ENCODE measurements around the gene TBCD. TPM values are rescaled to one million over a fixed set of nuclear protein-coding genes. Genes with fewer than 3 reads are reported as not detected.
A peak's percentile ranks its signal among the peaks of the same experiment; 100 is the strongest.

Gene TBCD
- total and polyA plus RNA-seq, 2 donors = 140 to 292 TPM

- H3K4me1 ChIP-seq (ENCODE audit: control insufficient read depth in 2 of 2, insufficient read depth in 2 of 2, low read length in 2 of 2) = peaks cover 31 to 69% of the 10 kb centered on the region in 2 donors
- peaks cover 0 to 16% of the 10 kb centered on the region in 2 donors for H3K9me3 ChIP-seq (ENCODE audit: control insufficient read depth in 2 of 2, insufficient read depth in 1 of 2, low read length in 1 of 2)
- peak overlapping the region in 1 of 2 donors; percentile 52 for H3K27ac ChIP-seq (ENCODE audit: low read depth in 1 of 2, low read length in 1 of 2)
- DNase-seq (ENCODE audit: low read depth in 6 of 9, low spot score in 9 of 9) = peak in 1 of 9 donors; percentile 40
- H3K36me3 ChIP-seq (ENCODE audit: control insufficient read depth in 2 of 2, insufficient read depth in 2 of 2, low read length in 1 of 2) = peaks cover 43 to 75% of the 10 kb centered on the region in 2 donors
- H3K27me3 ChIP-seq (ENCODE audit: control insufficient read depth in 2 of 2, insufficient read depth in 1 of 2, low read length in 1 of 2) = no peaks in the 10 kb centered on the region
- 81% methylated on average over 32 of the region's 32 CpGs for WGBS
- no peak overlapping the region for H3K4me3 ChIP-seq (ENCODE audit: low read length in 2 of 2)
Measured at GRCh38 chr17:82915010-82915756, 163.3 kb downstream of the TBCD start.

- Histone ChIP-seq H3K9me3 (ENCODE audit: control insufficient read depth in 2 of 2, insufficient read depth in 1 of 2, low read length in 1 of 2) (peaks cover 0 to 11% of the 10 kb centered on the region in 2 donors), H3K36me3 (ENCODE audit: control insufficient read depth in 2 of 2, insufficient read depth in 2 of 2, low read length in 1 of 2) (peaks cover 45 to 76% of the 10 kb centered on the region in 2 donors), H3K4me1 (ENCODE audit: control insufficient read depth in 2 of 2, insufficient read depth in 2 of 2, low read length in 2 of 2) (peaks cover 26 to 64% of the 10 kb centered on the region in 2 donors), H3K27me3 (ENCODE audit: control insufficient read depth in 2 of 2, insufficient read depth in 1 of 2, low read length in 1 of 2) (no peaks in the 10 kb centered on the region), H3K4me3 (ENCODE audit: low read length in 2 of 2) (no peak overlapping the region), H3K27ac (ENCODE audit: low read depth in 1 of 2, low read length in 1 of 2) (peak overlapping the region in 1 of 2 donors; percentile 52)
- WGBS = 54% methylated on average over 11 of the region's 11 CpGs
- DNase-seq (ENCODE audit: low read depth in 6 of 9, low spot score in 9 of 9) = peak in 2 of 9 donors; percentile 15 to 40
Measured at GRCh38 chr17:82915757-82916027, 163.8 kb downstream of the TBCD start.

- DNase-seq (ENCODE audit: low read depth in 6 of 9, low spot score in 9 of 9) = peak in 2 of 9 donors; percentile 48 to 59
- 86% methylated on average over 19 of the region's 19 CpGs for WGBS
Measured at GRCh38 chr17:82917699-82918345, 166.0 kb downstream of the TBCD start.

GRCh38 chr17:82918508-82918907 is 166.6 kb downstream of the TBCD start:
- Histone ChIP-seq H3K4me3 (ENCODE audit: low read length in 2 of 2) (no peak overlapping the region), H3K27me3 (ENCODE audit: control insufficient read depth in 2 of 2, insufficient read depth in 1 of 2, low read length in 1 of 2) (no peaks in the 10 kb centered on the region), H3K9me3 (ENCODE audit: control insufficient read depth in 2 of 2, insufficient read depth in 1 of 2, low read length in 1 of 2) (peaks cover 0 to 8% of the 10 kb centered on the region in 2 donors), H3K4me1 (ENCODE audit: control insufficient read depth in 2 of 2, insufficient read depth in 2 of 2, low read length in 2 of 2) (peaks cover 16 to 38% of the 10 kb centered on the region in 2 donors), H3K36me3 (ENCODE audit: control insufficient read depth in 2 of 2, insufficient read depth in 2 of 2, low read length in 1 of 2) (peaks cover 55 to 74% of the 10 kb centered on the region in 2 donors), H3K27ac (ENCODE audit: low read depth in 1 of 2, low read length in 1 of 2) (no peak overlapping the region)
- WGBS = 97% methylated on average over 19 of the region's 19 CpGs
- no peak for DNase-seq (ENCODE audit: low read depth in 6 of 9, low spot score in 9 of 9)

More at GRCh38 chr17:82917699-82918345, 166.0 kb downstream of the TBCD start:
- Histone ChIP-seq H3K36me3 (ENCODE audit: control insufficient read depth in 2 of 2, insufficient read depth in 2 of 2, low read length in 1 of 2) (peaks cover 55 to 76% of the 10 kb centered on the region in 2 donors), H3K4me1 (ENCODE audit: control insufficient read depth in 2 of 2, insufficient read depth in 2 of 2, low read length in 2 of 2) (peaks cover 16 to 42% of the 10 kb centered on the region in 2 donors), H3K27me3 (ENCODE audit: control insufficient read depth in 2 of 2, insufficient read depth in 1 of 2, low read length in 1 of 2) (no peaks in the 10 kb centered on the region), H3K4me3 (ENCODE audit: low read length in 2 of 2) (no peak overlapping the region), H3K27ac (ENCODE audit: low read depth in 1 of 2, low read length in 1 of 2) (no peak overlapping the region), H3K9me3 (ENCODE audit: control insufficient read depth in 2 of 2, insufficient read depth in 1 of 2, low read length in 1 of 2) (peaks cover 0 to 8% of the 10 kb centered on the region in 2 donors)

GRCh38 chr17:82920150-82920549 is 168.3 kb downstream of the TBCD start:
- WGBS = 97% methylated on average over 15 of the region's 15 CpGs
- peaks cover 51 to 76% of the 10 kb centered on the region in 2 donors for H3K36me3 ChIP-seq (ENCODE audit: control insufficient read depth in 2 of 2, insufficient read depth in 2 of 2, low read length in 1 of 2)

GRCh38 chr17:82920715-82921114 is 168.8 kb downstream of the TBCD start:
- no peak overlapping the region for H3K27ac ChIP-seq (ENCODE audit: low read depth in 1 of 2, low read length in 1 of 2)
- H3K27me3 ChIP-seq (ENCODE audit: control insufficient read depth in 2 of 2, insufficient read depth in 1 of 2, low read length in 1 of 2) = no peaks in the 10 kb centered on the region
- 91% methylated on average over 16 of the region's 16 CpGs for WGBS
- no peak overlapping the region for H3K4me3 ChIP-seq (ENCODE audit: low read length in 2 of 2)
- peaks cover 0 to 3% of the 10 kb centered on the region in 2 donors for H3K9me3 ChIP-seq (ENCODE audit: control insufficient read depth in 2 of 2, insufficient read depth in 1 of 2, low read length in 1 of 2)
- peaks cover 8 to 18% of the 10 kb centered on the region in 2 donors for H3K4me1 ChIP-seq (ENCODE audit: control insufficient read depth in 2 of 2, insufficient read depth in 2 of 2, low read length in 2 of 2)
- DNase-seq (ENCODE audit: low read depth in 6 of 9, low spot score in 9 of 9) = no peak
- H3K36me3 ChIP-seq (ENCODE audit: control insufficient read depth in 2 of 2, insufficient read depth in 2 of 2, low read length in 1 of 2) = peaks cover 55 to 76% of the 10 kb centered on the region in 2 donors

More at GRCh38 chr17:82920150-82920549, 168.3 kb downstream of the TBCD start:
- no peaks in the 10 kb centered on the region for H3K27me3 ChIP-seq (ENCODE audit: control insufficient read depth in 2 of 2, insufficient read depth in 1 of 2, low read length in 1 of 2)
- H3K4me3 ChIP-seq (ENCODE audit: low read length in 2 of 2) = no peak overlapping the region
- peaks cover 0 to 3% of the 10 kb centered on the region in 2 donors for H3K9me3 ChIP-seq (ENCODE audit: control insufficient read depth in 2 of 2, insufficient read depth in 1 of 2, low read length in 1 of 2)
- no peak for DNase-seq (ENCODE audit: low read depth in 6 of 9, low spot score in 9 of 9)
- H3K27ac ChIP-seq (ENCODE audit: low read depth in 1 of 2, low read length in 1 of 2) = no peak overlapping the region
- H3K4me1 ChIP-seq (ENCODE audit: control insufficient read depth in 2 of 2, insufficient read depth in 2 of 2, low read length in 2 of 2) = peaks cover 13 to 23% of the 10 kb centered on the region in 2 donors

GRCh38 chr17:82921426-82921825 is 169.6 kb downstream of the TBCD start:
- Histone ChIP-seq H3K36me3 (ENCODE audit: control insufficient read depth in 2 of 2, insufficient read depth in 2 of 2, low read length in 1 of 2) (peaks cover 62 to 78% of the 10 kb centered on the region in 2 donors), H3K27ac (ENCODE audit: low read depth in 1 of 2, low read length in 1 of 2) (no peak overlapping the region), H3K9me3 (ENCODE audit: control insufficient read depth in 2 of 2, insufficient read depth in 1 of 2, low read length in 1 of 2) (peaks cover 0 to 3% of the 10 kb centered on the region in 2 donors), H3K4me3 (ENCODE audit: low read length in 2 of 2) (no peak overlapping the region), H3K27me3 (ENCODE audit: control insufficient read depth in 2 of 2, insufficient read depth in 1 of 2, low read length in 1 of 2) (no peaks in the 10 kb centered on the region), H3K4me1 (ENCODE audit: control insufficient read depth in 2 of 2, insufficient read depth in 2 of 2, low read length in 2 of 2) (peaks cover 4 to 13% of the 10 kb centered on the region in 2 donors)
- no peak for DNase-seq (ENCODE audit: low read depth in 6 of 9, low spot score in 9 of 9)
- 94% methylated on average over 13 of the region's 13 CpGs for WGBS

GRCh38 chr17:82922646-82923045 is 170.8 kb downstream of the TBCD start:
- H3K27me3 ChIP-seq (ENCODE audit: control insufficient read depth in 2 of 2, insufficient read depth in 1 of 2, low read length in 1 of 2) = no peaks in the 10 kb centered on the region
- no peak for DNase-seq (ENCODE audit: low read depth in 6 of 9, low spot score in 9 of 9)
- peaks cover 0 to 3% of the 10 kb centered on the region in 2 donors for H3K9me3 ChIP-seq (ENCODE audit: control insufficient read depth in 2 of 2, insufficient read depth in 1 of 2, low read length in 1 of 2)
- no peak overlapping the region for H3K27ac ChIP-seq (ENCODE audit: low read depth in 1 of 2, low read length in 1 of 2)
- H3K36me3 ChIP-seq (ENCODE audit: control insufficient read depth in 2 of 2, insufficient read depth in 2 of 2, low read length in 1 of 2) = peaks cover 74 to 91% of the 10 kb centered on the region in 2 donors
- H3K4me3 ChIP-seq (ENCODE audit: low read length in 2 of 2) = no peak overlapping the region
- peaks cover 1 to 9% of the 10 kb centered on the region in 2 donors for H3K4me1 ChIP-seq (ENCODE audit: control insufficient read depth in 2 of 2, insufficient read depth in 2 of 2, low read length in 2 of 2)
- 94% methylated on average over 19 of the region's 19 CpGs for WGBS
